GM06990 (cell line): ENCODE data around the gene RASSF10.

Source experiments
- DNase-seq: peaks from one replicate; pipeline ENCODE4 v3.0.0-alpha.2; 2011; ENCODE audit not compliant: insufficient read length; ENCODE audit errors: extremely low read depth
- H3K27me3 ChIP-seq: replicated peaks from 2 replicates; pipeline ENCODE4 v1.6.0; 2011; ENCODE audit warnings: low read length; ENCODE audit not compliant: control insufficient read depth, insufficient read depth
- H3K36me3 ChIP-seq: 2 replicates; pipeline ENCODE4 v1.5.1; 2011; ENCODE audit warnings: low read length; ENCODE audit not compliant: control insufficient read depth, insufficient read depth
- H3K4me3 ChIP-seq: replicated peaks from 2 replicates; pipeline ENCODE4 v1.5.1; 2011; ENCODE audit warnings: low read depth, mild to moderate bottlenecking, control low read depth, low read length
- CTCF ChIP-seq: IDR thresholded peaks from 2 replicates; pipeline ENCODE4 v1.5.1; 2011; ENCODE audit warnings: low read length, control low read depth, mild to moderate bottlenecking, inconsistent platforms; ENCODE audit not compliant: insufficient read depth, poor library complexity, severe bottlenecking

RASSF10 gene

GRCh38 chr11:13045734-13046133 is 36.6 kb downstream of the RASSF10 start:
- H3K36me3 ChIP-seq, result no peaks in the 10 kb centered on the region
- H3K27me3 ChIP-seq, result no peaks in the 10 kb centered on the region; the same call in 1 of the 2 replicates
- no peak for DNase-seq
- TF ChIP-seq CTCF, result no peak
- no peak overlapping the region for H3K4me3 ChIP-seq

DNA sequence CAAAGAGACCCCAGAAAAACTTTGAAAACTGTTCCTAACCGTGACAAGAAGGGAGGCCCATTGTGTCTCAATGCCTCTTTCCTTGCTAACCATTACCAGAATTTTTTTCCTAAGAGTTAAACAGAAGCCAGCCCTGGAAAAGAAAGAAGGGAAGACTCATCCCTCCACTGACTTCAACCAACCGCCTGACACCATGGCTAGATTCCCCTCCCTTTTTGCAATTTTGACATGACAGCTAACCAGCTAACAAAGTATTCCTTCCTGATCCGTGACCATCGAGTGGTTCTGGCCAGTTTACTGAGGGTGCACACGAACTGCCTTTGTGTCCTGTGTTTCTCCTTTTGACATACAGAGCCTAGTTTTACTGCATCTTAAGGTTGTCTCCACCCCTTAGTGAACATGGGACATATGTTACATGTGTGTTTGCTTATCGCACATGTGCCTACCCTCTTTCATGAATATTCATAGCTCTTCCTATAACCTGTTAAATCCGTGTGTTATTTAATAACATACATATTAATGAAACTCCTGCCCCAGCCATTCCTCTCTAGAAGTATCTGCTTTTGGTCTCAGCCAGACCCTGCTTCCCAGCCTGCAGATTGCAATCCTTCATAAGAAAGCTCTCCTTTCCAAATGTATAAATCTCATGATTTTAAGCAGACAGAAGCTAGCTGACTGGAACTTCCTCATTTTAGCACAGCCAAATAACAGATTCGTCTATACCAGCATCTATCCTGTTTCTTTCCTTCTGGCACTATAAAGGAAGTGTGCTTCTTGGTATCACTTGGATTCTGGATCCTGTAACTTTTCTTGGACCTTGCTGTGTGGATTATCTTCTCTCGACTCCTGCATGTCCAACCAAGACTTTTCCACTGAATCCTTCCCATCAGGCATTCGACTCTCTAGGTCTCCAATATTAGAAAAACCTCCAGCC is 37.8 kb downstream of the RASSF10 start:
- TF ChIP-seq CTCF, result no peak
- no peaks in the 10 kb centered on the region for H3K36me3 ChIP-seq

DNA sequence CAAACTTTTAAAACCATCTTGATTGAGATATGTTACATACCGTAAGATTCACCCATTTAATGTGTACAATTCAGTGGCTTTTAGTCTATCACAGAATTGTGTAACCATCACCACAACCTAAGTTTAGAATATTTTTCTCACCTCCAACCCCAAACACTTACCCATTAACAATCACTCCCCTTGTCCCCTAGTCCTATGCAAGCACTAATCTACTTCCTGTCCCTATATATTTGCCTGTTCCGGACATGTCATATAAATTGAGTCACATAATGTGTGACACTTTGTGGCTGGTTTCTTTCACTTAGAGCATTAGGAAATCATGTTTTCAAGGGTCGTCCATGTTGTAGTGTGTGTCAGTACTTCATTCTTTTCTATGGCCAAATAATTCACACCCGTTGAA is 38.8 kb downstream of the RASSF10 start:
- no peak for TF ChIP-seq CTCF
- Histone ChIP-seq H3K4me3 (no peak overlapping the region), H3K27me3 (no peaks in the 10 kb centered on the region; the same call in 1 of the 2 replicates)

More for the DNA sequence above, 37.8 kb downstream of the RASSF10 start:
- no peaks in the 10 kb centered on the region; the same call in 1 of the 2 replicates for H3K27me3 ChIP-seq
- DNase-seq, result no peak
- no peak overlapping the region for H3K4me3 ChIP-seq

GRCh38 chr11:13051257-13051656 is 42.1 kb downstream of the RASSF10 start:
- DNase-seq, result no peak
- Histone ChIP-seq H3K36me3 (no peaks in the 10 kb centered on the region), H3K4me3 (no peak overlapping the region), H3K27me3 (no peaks in the 10 kb centered on the region; the same call in 1 of the 2 replicates)
- TF ChIP-seq CTCF, result no peak

More for the DNA sequence above, 38.8 kb downstream of the RASSF10 start:
- no peaks in the 10 kb centered on the region for H3K36me3 ChIP-seq
- DNase-seq, result no peak

GRCh38 chr11:13052130-13052571 is 43.0 kb downstream of the RASSF10 start:
- TF ChIP-seq CTCF, result no peak
- no peak for DNase-seq
- Histone ChIP-seq H3K36me3 (no peaks in the 10 kb centered on the region), H3K4me3 (no peak overlapping the region), H3K27me3 (no peaks in the 10 kb centered on the region; the same call in 1 of the 2 replicates)
